Gastrocnemius medialis (tissue), 4 donors: ENCODE data around the gene NHEJ1.

Source experiments
- CTCF ChIP-seq, 5 experiments: fragments of 450-650 bp in 3 of 5; fragments of 200-600 bp in 2 of 5; sonication (generic) in 2 of 5; IDR thresholded peaks in 4 of 5; conservative IDR thresholded peaks in 1 of 5; 1 replicate in 4 of 5; 2 replicates in 1 of 5; pipeline ENCODE4 v1.5.1; 2016 to 2019; ENCODE audit warnings: antibody characterized with exemption in 5 of 5, mild to moderate bottlenecking in 3 of 5, moderate library complexity in 3 of 5
- POLR2A ChIP-seq, 2 donors: fragments of 450-650 bp; IDR thresholded peaks; one replicate each; pipeline ENCODE4 v1.6.1; 2017; ENCODE audit warnings: antibody characterized with exemption in 2 of 2, mild to moderate bottlenecking in 2 of 2, moderate library complexity in 2 of 2

- TF ChIP-seq CTCF (IDR thresholded peaks at IDR 0.05 in 4 of 5, conservative IDR thresholded peaks at IDR 0.05 in 1 of 5) (no peak), POLR2A (IDR thresholded peaks at IDR 0.05) (no peak)
These were observed 79.5 kb downstream of the NHEJ1 start for GRCh38 chr2:219081096-219081495.
